GM19328 (cell line): ENCODE results near the gene KCNS3.

Source experiments
- ATAC-seq: cut with Tn5 transposase; IDR thresholded peaks from one replicate; pipeline ENCODE4 v1.9.1; 2021; ENCODE audit warnings: mild to moderate bottlenecking, moderate library complexity; ENCODE audit not compliant: unreplicated experiment

The KCNS3 gene, protein sequence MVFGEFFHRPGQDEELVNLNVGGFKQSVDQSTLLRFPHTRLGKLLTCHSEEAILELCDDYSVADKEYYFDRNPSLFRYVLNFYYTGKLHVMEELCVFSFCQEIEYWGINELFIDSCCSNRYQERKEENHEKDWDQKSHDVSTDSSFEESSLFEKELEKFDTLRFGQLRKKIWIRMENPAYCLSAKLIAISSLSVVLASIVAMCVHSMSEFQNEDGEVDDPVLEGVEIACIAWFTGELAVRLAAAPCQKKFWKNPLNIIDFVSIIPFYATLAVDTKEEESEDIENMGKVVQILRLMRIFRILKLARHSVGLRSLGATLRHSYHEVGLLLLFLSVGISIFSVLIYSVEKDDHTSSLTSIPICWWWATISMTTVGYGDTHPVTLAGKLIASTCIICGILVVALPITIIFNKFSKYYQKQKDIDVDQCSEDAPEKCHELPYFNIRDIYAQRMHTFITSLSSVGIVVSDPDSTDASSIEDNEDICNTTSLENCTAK

DNA sequence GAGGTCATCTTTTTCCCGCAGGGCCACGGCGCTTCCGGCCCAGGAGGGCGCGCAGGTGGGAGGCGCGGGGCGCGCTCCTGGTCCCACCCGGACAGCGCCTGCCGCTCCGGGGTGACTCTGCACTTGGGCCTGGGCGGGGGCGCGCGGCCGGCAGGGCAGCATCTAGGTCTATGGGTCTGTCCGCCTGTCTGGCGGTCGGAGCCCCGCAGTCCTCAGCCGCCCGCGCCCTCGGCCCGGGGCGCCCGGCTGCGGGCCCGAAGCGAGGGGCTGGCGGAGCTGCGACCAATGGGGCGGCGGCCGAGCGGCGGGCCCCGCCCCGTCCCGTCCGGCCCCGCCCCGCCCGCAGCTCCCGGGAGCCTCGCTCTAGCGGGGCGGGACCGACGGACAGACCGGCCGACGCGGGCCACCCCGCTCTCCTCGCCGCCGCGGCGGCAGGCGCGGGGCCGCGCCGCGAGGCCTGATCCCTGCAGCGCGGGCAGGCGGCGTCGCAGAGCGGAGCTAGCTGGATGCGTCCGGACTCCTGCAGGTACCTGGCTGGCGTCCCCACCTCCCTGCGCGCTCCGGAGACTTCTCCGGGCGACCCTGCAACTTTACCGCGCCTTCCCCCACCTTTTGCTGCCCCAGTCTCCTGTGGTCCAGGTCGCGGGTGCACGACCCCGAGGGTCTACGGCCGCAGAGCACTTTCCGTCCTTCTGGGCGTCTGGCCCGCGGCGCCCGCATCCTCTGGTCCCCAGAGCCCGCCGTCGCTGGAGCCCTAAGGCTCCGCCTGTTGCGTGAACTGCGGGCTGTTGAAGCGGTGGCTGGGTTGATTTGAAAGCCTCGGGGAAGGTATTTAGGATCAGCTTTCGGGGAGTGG, at the start of gene KCNS3:
Gene KCNS3, plus strand, starts transcription at position 387 of the 856 bp plus-strand sequence. CDS start 52,342 bp downstream, outside the sequence.
- peak; percentile 90 for ATAC-seq

DNA sequence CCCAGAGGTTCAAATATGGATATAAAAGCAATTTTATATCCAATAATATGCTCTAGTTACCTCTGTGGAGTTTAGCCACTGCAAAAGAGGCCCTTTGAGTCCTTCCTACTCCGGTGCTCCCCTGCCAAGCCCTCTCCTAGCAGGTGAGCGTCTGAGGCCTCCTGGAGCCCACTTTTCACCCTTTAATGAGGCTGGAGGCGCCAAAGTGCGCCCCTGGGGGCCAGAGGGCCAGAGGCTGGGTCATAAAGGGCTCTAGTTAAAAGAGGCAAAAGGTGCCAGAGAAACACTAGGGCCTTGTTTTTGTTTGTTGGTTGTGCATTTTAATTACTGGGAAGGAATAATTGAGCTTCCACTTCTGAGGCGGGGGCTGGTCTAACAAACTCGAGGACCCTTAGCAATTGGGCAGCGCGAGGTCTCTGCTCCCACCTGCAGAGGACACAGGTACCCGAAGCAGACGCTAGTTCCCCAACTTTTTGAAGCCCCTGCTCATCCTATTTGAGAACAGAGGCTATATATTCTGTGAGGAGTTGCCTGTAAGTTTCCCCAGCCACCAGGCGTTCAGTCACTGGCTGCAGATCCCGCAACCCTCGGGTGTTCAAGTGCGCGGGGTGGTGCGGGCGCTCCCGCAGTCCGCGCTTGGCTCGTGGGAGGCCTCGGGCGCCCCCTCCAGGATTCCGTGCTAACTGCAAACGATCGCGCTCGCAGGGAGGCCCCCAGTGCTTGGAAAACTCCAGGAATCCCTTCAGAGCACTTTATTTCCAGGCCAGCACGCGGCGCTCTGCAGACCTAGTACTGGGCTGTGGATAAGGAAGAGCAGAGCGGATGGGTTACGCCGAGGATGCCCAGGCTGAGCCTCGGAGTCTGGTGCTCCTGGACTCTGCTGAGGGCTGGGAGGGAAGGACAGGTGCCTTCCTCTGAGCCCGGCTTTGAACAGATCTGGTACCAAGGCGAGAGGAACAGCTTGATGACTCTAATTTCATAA, 48.1 kb upstream of the KCNS3 start:
- ATAC-seq, result peak; percentile 79

DNA sequence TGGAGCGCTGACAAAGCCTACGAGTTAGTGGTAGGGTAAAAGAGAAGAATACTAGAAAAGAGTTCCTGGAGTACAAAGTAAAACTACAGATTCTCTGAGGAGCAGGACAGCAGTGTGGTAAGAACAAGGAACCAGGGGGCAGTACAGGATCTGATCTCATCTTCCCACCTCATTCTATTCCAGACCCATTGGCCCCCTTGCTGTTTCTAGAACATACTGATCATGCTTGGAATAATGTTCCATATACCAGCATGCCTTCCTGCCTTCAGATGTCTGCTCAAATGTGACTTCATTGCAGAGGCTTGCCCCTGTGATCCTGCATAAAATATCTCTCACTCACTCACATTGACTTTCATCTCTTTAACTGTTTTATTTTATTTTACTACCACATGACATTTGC, 43.0 kb upstream of the KCNS3 start:
- ATAC-seq, result no peak

DNA sequence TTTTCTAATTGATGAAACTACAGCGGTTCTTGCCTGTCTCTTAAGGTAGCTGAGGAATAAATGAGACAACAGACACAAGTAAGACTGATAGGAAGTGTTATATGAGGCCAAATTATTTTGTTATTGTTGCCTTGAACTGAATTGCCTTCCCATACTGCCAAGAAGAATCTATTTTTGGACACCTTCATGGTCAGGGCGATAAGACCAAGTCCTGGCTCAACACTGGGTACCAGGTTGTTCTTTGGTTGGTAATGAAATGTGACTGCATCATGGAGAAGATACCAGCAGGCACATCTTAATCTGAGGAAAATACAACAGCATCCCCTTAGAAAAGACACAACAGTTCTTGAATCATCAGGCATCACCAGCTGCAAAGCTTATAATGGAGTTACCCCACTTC, 38.5 kb upstream of the KCNS3 start:
- ATAC-seq, result no peak

DNA sequence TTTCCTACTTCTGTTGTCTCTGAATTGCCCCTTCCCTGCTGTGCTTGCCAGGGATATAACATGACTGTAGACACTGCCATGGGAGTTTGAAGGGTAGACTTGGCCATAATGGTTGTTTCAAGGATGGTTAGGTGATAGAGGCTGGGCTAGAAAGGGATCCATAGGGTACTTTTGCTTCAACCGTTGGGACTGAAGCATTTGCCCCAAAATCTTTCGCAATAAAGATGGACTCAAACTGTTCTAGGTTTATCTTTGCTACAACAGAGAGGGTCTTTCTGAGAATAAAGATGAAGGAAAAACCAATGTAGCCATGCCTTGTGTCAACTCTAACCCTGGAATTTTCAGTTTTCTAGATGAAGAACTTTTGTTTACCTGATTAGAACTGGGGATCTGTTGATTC, 35.0 kb upstream of the KCNS3 start:
- ATAC-seq, result no peak

DNA sequence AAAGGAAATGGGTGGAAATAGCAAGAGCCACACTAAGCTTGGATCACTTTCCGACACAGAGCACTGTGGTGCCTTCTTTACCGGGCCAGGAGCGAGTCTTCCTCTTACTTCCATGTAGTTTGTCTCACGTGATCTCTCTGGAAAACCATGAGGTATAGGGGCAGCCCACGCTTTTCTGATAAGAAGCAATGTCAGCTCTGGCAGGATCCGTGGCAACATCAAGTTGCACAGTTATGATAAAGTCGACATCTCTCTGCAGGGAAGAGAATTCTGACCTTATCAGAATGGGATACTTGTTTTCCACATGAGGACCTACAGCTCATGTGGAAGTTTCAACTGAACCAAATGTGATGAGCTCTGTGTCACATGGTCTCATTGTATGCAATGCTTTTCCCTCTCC, 32.7 kb upstream of the KCNS3 start:
- ATAC-seq, result no peak

DNA sequence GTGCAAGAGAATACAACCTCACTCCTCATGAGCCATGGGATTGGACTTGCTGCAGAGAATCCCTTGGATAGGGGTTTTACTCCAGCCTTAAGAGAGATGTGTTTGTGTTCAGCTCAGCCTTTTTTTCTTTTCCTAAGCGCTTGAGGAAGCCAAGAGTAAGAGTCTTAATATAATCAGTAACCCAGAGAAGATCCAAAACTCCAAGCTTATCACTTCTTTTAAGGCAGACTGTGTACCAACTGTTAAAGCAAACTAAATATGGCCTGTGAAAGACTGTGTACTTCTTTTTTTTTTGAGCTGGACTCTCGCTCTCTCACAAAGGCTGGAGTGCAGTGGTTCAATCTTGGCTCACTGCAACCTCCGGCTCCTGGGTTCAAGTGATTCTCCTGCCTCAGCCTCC, 31.8 kb upstream of the KCNS3 start:
- ATAC-seq, result no peak

DNA sequence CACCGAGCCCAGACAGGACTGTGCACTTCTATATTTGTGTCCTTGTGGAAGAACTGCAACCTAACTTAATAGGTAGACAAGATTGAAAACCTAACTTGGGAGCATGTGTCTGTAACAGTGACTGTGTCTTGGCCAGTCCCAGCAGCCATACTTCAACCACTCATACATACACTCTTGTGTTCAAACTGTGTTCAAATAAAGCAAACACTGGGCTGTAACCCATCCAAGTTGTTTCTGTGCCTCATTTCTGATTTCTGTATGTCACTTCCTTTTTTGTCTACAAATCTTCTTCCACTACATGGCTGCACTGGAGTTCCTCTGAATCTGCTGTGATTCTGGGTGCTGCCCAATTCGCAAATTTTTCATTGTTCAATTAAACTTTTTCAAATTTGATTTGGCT, 31.2 kb upstream of the KCNS3 start:
- no peak for ATAC-seq

DNA sequence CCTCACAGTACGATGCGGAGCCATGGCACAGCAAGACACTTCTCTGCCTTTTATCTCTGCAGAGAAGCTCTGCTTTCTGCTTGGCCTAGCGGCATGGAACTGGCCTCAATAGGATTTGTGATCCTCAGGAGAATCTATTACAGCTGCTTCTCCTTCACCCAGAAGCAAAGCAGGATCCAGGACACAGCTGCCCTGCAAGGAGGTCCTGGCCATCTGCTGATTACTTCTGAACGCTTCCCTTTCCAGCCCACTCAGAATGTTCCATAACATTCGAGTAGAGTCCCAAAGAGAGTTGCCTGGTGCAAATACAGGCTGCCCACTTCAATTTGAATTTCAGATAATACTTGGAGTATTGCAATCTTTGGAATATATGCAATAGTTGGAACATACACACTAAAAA, 29.2 kb upstream of the KCNS3 start:
- no peak for ATAC-seq

DNA sequence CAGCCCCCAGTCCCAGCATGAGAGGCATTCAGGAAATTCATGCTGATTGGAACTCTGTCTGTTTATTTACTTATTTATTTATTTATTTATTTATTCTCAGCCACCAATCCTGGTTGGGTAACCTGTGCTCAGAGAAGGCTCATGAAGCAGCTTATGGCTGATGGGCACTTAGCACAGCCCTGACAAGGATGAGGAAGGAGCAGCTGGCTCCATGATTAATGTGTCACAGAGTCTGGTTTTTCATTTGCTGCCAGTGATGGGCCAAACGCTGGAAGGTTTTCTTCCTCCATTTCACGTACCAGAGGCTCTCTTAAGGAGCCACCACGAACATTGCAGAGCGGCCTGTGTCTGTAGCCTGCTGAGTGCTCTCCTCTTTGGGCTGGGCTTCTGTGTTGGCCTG, 28.3 kb upstream of the KCNS3 start:
- ATAC-seq, result no peak

DNA sequence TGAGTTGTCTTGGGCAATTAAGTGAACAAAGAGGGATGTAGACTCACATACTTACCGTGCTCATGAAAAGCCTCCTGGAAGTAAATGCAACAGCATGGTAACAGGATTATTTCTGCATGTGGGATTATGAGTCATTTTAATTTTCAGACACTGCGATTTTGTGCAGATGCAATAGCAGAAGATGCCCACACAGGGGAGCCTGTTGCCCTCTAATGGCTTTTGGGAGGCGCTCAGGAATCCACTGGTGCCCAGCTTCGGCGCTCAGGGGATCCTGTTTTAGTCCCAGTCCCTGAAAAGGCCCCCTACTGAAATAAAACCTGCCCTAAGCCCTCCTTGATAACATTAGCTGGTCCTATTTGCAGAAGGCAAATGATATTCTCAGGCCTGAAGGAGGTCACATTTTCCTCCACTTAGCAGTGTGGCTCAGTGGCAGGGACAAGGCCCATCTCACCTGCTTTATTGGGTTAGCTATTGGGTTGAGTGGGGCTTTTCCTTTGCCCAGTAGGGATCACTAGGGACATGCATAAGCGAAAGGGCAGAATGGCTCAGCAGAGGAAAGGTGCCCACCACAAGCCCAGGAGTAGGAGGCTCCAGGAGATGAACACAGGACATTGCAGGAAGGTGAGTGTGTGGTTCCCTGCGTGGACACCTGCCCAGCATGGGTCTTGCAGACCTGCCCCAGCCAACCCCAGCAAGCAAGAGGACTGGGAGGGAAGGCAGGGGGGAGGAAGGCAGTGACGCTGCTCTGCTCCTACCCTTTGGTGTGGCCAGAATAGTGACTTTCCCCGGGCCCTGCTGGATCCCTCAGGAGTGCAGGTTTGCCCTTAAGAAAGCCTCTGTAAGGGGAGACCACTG, 26.5 kb upstream of the KCNS3 start:
- peak; percentile 65 for ATAC-seq

DNA sequence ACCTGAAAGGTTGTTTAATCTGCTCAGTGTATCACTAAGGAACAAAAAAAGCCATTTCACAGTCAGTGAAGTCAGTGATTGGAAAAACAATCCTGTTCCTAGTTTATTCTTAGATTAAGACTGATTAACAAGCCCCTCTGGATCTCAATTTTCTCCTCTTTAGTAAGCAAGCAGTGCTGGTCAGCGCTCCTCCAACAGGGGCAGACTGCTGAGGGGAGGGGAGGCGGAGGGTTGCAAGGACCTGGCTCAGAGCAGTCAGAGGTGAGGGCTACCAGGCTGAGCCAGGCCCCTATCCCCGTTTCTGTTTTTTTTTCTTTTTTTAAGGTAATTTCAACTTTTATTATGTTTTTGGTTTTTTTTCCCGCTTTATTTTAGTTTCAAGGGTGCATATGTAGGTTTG, 24.7 kb upstream of the KCNS3 start:
- ATAC-seq, result no peak

DNA sequence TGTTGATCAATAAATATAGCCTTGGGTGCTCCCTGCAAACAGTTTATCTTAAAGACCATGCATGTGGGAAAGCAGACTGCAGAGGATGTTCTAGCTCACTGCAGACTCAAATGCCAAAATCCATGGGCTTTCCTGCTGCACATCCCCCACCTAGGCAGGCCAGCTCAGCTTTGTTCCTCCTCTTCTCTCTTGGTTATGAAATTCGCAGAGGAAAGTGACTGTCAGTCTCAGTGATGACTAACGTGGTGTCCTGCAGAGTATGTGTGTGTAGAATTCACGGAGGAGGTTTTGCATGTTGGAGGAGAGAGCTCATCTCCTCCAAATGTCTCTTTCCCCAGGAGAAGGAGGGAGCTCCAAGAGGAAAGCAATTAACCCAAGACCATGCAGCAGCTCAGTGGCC, 21.4 kb upstream of the KCNS3 start:
- ATAC-seq, result no peak

DNA sequence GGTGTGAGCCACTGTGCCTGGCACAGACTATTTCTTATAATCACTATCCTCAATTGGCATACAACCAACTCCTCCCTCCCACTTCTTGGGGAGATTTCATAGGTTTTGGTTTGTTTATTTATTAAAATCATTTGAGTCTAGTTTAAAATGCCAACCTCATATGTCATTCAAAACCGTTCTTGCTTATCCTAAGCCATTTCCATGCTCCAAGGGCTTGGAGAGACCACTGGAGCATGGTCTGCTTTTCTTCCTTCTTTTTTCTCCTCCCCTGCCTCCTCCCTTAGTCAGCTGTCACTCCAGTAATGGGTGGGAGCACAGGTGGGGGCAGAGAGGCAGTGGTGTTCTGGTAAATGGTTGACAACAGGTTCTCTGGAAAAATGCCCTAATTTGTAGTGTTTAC, 20.4 kb upstream of the KCNS3 start:
- ATAC-seq, result no peak

DNA sequence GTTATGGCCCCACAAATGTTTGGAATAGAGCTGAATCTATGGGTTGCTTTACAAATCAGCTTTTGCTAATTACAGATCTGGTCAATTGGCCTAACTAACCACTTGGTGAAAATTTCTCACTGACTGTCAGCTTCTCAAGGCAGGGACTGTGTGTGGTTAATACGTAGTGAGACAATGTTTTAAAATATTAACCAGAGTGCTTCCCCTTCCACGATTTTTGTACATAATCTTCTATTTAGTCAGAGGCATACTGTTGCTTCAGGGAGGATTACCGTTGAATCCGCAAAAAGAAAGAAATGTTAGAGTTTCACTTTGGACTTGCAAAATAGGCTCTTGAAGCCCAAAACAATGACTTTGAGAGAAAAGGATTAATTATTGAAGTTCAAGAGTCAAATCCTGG, 14.9 kb upstream of the KCNS3 start:
- ATAC-seq, result no peak

DNA sequence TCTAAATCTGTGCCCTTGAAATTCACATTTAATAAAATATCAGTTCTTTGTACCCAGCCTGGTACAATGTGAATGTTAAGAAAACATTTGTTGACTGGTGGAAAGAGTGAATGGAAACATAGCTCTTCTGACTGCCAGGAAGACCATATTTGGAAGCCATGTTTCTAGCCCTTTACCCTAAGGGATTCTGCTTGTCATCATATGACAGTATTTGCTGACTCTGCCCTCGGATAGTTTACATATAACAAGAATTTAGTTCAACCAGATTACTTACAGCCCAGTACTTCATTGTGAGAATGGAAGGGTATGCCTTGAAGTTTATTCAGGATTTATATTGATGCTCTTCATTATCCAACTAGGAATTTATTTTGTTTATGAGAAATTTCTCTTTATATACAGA, 13.8 kb upstream of the KCNS3 start:
- ATAC-seq, result no peak

DNA sequence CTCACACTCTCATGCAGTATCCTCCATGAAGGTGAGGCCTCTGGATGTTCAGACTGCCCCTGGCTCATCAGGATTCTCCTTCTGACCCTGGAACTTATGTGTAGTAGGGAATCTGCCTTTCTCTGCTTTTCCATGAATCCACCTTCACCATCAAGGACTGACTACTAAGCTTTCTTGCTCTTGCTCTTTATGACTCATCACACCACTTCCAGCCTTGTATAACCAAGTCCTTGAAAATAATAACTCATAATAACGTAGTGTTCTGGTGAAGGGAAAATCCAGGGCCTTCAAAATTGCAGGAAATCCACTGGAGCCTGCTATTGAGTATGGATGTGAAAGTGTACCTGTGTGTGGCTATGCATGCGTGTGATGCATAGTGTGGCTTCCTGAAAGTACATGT, 11.3 kb upstream of the KCNS3 start:
- ATAC-seq, result no peak

DNA sequence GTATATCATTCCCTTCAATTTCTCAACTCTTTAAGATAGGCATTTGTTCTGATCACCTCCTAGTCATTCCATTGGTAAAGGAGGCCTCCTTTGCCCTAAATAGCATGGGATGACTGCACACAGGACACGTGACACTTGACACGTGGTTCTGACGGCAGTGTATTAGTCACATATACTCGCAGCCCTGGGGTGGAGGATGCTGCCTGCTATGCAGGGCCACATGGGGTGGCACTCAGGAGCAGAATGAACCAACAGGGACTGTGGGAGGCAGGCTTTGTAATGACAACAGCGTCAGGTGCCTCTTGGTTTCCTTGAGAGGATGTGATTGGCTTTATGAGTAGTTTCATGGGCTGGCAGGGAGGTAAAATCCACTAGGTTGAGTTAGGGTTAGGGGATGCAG, 9.3 kb upstream of the KCNS3 start:
- no peak for ATAC-seq

DNA sequence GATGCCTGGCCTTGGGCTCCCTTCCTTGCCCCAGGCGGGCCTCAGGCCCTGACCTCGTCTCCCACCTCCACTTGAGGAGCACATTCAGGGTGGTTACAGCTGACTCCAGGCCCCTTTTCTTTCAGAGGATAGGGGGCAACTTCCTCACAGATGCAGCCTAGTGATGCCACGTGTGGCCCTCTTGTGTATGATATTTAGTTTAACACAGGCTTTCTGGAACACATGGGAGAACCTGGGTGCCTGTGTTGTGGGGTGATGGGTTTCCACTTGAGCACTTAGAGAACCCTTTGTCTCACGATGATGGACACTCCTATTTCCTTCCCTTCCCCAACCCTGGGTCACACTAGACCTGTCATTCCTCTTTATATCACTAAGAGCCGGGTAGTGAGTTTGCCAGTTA, 6.8 kb upstream of the KCNS3 start:
- ATAC-seq, result no peak

DNA sequence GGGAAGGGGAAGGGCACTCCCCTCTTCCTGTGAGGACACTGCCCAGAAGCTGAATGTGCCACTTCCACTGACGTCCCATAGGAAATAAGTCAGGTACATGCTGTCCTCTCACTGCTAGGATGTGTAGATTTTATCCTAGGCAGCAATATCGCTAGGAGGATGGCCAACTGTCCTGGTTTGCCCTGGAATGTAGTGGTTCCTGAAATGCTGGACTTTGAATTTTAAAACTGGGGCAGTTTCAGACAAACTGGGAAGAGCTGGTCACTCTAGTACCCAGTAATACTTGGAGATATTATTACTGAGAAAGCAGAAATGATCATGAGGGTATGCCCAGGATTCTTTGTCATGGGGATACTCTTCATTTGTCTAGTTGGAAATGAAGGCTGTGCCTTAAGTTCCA, 5.4 kb upstream of the KCNS3 start:
- ATAC-seq, result no peak
